ENCODE data around the gene INPP5F.

Gene INPP5F

DNA sequence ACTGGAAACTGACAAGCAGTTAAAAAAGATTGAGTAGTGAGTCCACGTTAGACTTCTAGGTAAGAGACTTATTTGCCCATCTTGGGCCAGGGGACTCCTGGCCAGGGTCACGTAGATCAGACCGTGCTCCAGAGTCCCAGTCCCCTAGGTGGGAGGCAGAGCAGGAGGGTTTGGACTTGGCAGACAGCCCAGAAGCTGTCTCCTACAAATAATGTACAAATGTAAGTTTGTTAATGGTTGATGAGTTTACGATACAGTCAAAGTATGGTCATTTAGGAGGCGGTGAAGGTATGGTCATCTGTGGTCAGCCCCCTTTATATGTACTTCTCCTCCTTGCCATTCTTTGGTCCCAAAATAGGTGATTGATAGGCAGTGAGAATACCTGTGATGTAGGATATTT lies 28.2 kb downstream of the INPP5F start:
- no peak overlapping the region for H3K4me3 ChIP-seq (ENCODE audit: low read depth, low read length)
- ChIA-PET CTCF (interaction anchor here (1.1 to 19.3 kb wide), 4 partner anchors 11 to 105 kb away, joined by 4 to 664 read pairs (median 6); no protein-coding TSS in a partner anchor), POLR2A (no interaction called here)
- TF ChIP-seq, protein P1, sequence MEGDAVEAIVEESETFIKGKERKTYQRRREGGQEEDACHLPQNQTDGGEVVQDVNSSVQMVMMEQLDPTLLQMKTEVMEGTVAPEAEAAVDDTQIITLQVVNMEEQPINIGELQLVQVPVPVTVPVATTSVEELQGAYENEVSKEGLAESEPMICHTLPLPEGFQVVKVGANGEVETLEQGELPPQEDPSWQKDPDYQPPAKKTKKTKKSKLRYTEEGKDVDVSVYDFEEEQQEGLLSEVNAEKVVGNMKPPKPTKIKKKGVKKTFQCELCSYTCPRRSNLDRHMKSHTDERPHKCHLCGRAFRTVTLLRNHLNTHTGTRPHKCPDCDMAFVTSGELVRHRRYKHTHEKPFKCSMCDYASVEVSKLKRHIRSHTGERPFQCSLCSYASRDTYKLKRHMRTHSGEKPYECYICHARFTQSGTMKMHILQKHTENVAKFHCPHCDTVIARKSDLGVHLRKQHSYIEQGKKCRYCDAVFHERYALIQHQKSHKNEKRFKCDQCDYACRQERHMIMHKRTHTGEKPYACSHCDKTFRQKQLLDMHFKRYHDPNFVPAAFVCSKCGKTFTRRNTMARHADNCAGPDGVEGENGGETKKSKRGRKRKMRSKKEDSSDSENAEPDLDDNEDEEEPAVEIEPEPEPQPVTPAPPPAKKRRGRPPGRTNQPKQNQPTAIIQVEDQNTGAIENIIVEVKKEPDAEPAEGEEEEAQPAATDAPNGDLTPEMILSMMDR (IDR thresholded peaks at IDR 0.05; ENCODE audit: insufficient read depth, low read length, missing control alignments): no peak
- no peak for DNase-seq (ENCODE audit: low read depth, low spot score)

DNA sequence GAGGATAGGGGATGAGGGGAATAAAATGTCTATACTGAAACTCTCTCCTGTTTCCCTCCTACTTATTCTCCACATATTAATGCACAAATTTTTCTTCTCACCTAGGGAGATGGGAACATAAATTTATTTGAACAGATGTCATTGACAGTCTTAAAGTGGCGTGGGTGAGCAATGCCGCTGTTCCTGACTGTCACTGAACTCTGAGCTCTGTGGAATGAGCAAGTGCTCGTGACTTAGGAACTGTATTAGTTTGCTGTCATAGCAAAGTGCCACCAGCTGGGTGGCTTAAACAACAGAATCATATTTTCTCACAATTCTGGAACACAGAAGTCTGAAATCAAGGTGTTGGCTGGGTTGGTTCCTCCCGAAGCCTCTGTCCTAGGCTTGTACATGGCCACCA lies 29.1 kb downstream of the INPP5F start:
- POLR2A ChIA-PET: no interaction called here
- DNase-seq (ENCODE audit: low read depth, low spot score): no peak
- H3K4me3 ChIP-seq (ENCODE audit: low read depth, low read length): no peak overlapping the region
- TF ChIP-seq, protein P1 (IDR thresholded peaks at IDR 0.05; ENCODE audit: insufficient read depth, low read length, missing control alignments): no peak
- CTCF ChIA-PET: interaction anchor here (0.7 to 19.3 kb wide), 4 partner anchors 68 to 114 kb away, joined by 3 to 664 read pairs (median 4); no protein-coding TSS in a partner anchor

DNA sequence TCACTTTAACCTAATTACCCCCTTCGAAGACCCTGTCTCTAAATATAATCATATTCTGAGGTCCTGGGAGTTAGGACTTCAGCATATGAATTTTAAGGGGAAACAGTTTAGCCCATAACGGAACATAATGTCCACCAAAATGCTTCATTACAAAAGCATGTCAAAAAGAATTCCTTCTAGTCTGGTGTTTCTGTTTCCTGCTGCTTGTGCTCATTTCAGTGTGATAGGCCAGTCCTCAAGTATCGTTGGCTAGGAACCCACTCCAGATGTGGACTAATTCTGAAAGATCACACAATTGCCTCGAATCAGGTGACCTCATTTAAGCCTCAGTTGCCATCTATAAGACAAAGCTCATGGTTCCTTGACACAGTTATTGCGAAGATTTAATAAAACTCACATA lies 29.6 kb downstream of the INPP5F start:
- no peak for DNase-seq (ENCODE audit: low read depth, low spot score)
- CTCF ChIA-PET: interaction anchor here (0.7 to 19.3 kb wide), 2 partner anchors 104 to 114 kb away, joined by 3 to 664 read pairs; no protein-coding TSS in a partner anchor
- POLR2A ChIA-PET: no interaction called here
- H3K4me3 ChIP-seq (ENCODE audit: low read depth, low read length): no peak overlapping the region
- TF ChIP-seq, protein P1 (IDR thresholded peaks at IDR 0.05; ENCODE audit: insufficient read depth, low read length, missing control alignments): no peak

DNA sequence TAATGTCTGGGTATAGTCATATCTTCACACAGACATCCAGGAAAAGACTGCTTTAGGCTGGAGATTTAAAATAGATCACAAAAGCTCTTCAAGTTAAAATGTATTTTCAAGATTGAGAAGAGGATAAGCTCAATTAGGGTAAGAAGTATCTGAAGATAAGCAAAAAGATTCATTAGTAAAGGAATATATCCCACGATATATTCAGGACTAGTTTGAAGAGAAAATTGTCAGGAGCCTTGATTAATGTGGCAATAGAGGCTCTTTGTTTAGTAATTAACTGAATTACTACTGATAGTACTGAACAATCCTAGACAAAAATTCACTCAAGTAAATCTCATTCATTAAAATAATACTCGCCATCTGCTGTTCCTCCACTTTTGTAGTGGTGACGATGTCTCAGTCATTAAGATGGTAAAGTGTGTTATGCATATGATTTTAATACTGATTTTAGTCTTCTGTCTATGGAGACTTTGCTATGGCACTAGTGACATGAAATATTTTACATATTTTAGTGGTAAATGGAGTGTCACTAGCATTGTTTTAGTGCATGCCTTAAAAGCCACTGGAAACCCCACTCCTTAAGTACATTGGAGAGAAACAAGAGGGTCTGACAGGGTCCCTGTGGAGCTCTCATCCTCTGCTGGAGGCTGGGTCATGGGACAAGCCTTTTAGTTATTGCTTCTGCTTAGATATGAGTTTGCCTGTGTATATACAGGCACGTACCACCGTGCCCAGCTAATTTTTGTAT lies 32.8 kb downstream of the INPP5F start:
- DNase-seq (ENCODE audit: low read depth, low spot score): no peak
- H3K4me3 ChIP-seq (ENCODE audit: low read depth, low read length): no peak overlapping the region
- ChIA-PET POLR2A (no interaction called here), CTCF (interaction anchor here (1.0 to 19.3 kb wide), 4 partner anchors 9 to 101 kb away, joined by 3 to 664 read pairs (median 42); no protein-coding TSS in a partner anchor)
- TF ChIP-seq, protein P1 (IDR thresholded peaks at IDR 0.05; ENCODE audit: insufficient read depth, low read length, missing control alignments): no peak

DNA sequence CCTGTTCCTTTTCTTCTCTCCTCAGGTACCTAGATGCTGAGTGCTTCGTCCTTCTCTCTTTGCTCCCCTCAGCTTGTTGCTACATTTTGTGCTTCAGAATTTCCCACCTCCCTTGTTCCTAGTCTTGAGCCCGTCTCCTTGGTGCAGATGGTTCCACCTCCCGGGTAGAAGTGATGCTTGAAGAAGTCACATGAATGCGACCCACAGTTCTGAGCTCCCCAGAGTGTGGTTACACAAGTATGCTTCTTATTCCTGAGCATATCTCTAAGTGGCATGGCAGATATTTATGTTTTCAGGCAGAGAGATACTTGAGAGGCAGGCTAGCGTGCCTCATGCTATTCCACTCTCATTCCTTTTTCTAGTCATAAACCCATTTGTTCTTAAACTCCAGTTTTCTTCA lies 34.0 kb downstream of the INPP5F start:
- no peak overlapping the region for H3K4me3 ChIP-seq (ENCODE audit: low read depth, low read length)
- TF ChIP-seq, protein P1 (IDR thresholded peaks at IDR 0.05; ENCODE audit: insufficient read depth, low read length, missing control alignments): no peak
- ChIA-PET POLR2A (no interaction called here), CTCF (interaction anchor here (1.4 to 19.3 kb wide), 4 partner anchors 10 to 100 kb away, joined by 6 to 664 read pairs (median 44); no protein-coding TSS in a partner anchor)
- peak; percentile 14 for DNase-seq (ENCODE audit: low read depth, low spot score)

DNA sequence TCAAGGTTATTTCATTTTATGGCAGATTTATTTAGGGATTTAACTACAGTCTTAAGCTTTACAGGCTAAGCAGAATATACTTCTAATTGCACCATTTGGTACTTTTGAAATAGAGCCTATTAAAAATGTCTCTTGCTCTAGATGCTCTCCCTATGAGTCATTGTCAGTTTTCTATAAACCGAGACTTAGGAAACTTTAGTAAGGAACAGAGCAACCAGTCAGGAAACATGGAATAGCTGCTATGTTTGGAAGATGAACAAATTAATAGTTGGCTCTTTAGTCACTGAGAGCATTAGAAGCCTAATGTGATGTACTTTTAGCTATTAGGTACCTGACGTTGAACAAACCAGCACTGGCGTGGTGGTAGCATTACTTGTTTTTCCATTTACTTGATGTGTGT lies 35.3 kb downstream of the INPP5F start:
- TF ChIP-seq, protein P1 (IDR thresholded peaks at IDR 0.05; ENCODE audit: insufficient read depth, low read length, missing control alignments): no peak
- ChIA-PET CTCF (interaction anchor here (1.0 to 19.3 kb wide), 4 partner anchors 9 to 98 kb away, joined by 3 to 664 read pairs (median 44); no protein-coding TSS in a partner anchor), POLR2A (interaction anchor here (0.7 to 0.9 kb wide), 3 partner anchors 46 to 119 kb away, joined by 3 read pairs; no protein-coding TSS in a partner anchor)
- DNase-seq (ENCODE audit: low read depth, low spot score): peak; percentile 74
- no peak overlapping the region for H3K4me3 ChIP-seq (ENCODE audit: low read depth, low read length)
